Mesenchymal stem cell (in vitro differentiated cells and primary cell): Measurements from ENCODE around the gene PCDHB2.
"Not testable (repeated sequence)": the region's sequence is repeated elsewhere in the genome, so short reads cannot be mapped to it uniquely, and the experiment has no call there.

Experiments used
- DNase-seq: peaks from one replicate; pipeline ENCODE4 v3.0.0-alpha.2; 2013
- H2AFZ ChIP-seq: one replicate; pipeline ENCODE4 v1.6.1; 2013; ENCODE audit warnings: low read depth, mild to moderate bottlenecking, control low read depth, inconsistent platforms, low read length, moderate library complexity
- H2AK5ac ChIP-seq: 2 replicates; pipeline ENCODE4 v1.6.1; 2013; ENCODE audit warnings: low read length, moderate library complexity, mild to moderate bottlenecking, inconsistent platforms; ENCODE audit not compliant: severe bottlenecking
- H2BK120ac ChIP-seq: one replicate; pipeline ENCODE4 v1.6.1; 2013; ENCODE audit warnings: low read depth, mild to moderate bottlenecking, inconsistent platforms, low read length, moderate library complexity
- H2BK12ac ChIP-seq, 2 experiments: one replicate each; pipeline ENCODE4 v1.6.1; 2013; ENCODE audit warnings: inconsistent platforms in 2 of 2, low read length in 2 of 2, mild to moderate bottlenecking in 2 of 2, moderate library complexity in 2 of 2, control low read depth in 1 of 2
- H2BK15ac ChIP-seq: one replicate; pipeline ENCODE4 v1.6.1; 2013; ENCODE audit warnings: mild to moderate bottlenecking, low read depth, inconsistent platforms; ENCODE audit not compliant: poor library complexity, severe bottlenecking
- H2BK5ac ChIP-seq: 2 replicates; pipeline ENCODE4 v1.6.1; 2013; ENCODE audit warnings: low read depth, mild to moderate bottlenecking, low read length, control low read depth, inconsistent platforms; ENCODE audit not compliant: poor library complexity, severe bottlenecking
- H3K14ac ChIP-seq, 2 experiments: one replicate each; pipeline ENCODE4 v1.6.1; 2013; ENCODE audit warnings: inconsistent platforms in 2 of 2, low read length in 2 of 2, control low read depth in 1 of 2, mild to moderate bottlenecking in 1 of 2, moderate library complexity in 1 of 2
- H3K18ac ChIP-seq, 2 experiments: one replicate each; pipeline ENCODE4 v1.6.1; 2013; ENCODE audit warnings: inconsistent platforms in 2 of 2, low read length in 2 of 2, control low read depth in 1 of 2, low read depth in 1 of 2, mild to moderate bottlenecking in 1 of 2
- H3K23ac ChIP-seq, 2 experiments: one replicate each; pipeline ENCODE4 v1.6.1; 2013; ENCODE audit warnings: inconsistent platforms in 2 of 2, low read length in 2 of 2, mild to moderate bottlenecking in 2 of 2, moderate library complexity in 2 of 2, control low read depth in 1 of 2
- H3K27ac ChIP-seq: 2 replicates; pipeline ENCODE4 v1.5.1; 2013; ENCODE audit warnings: mild to moderate bottlenecking, moderate library complexity, low read length, control low read depth, inconsistent platforms; ENCODE audit not compliant: poor library complexity, severe bottlenecking
- H3K27me3 ChIP-seq, 2 experiments: 2 replicates each; pipeline versions ENCODE4 v1.6.1 to v1.7.0; 2013; ENCODE audit warnings: low read length in 2 of 2, mild to moderate bottlenecking in 2 of 2, moderate library complexity in 2 of 2, control low read depth in 1 of 2, inconsistent platforms in 1 of 2; ENCODE audit not compliant: control insufficient read depth in 1 of 2, insufficient read depth in 1 of 2
- H3K36me3 ChIP-seq, 2 experiments: 2 replicates each; pipeline versions ENCODE4 v1.6.1 to v1.7.0; 2013; ENCODE audit warnings: low read length in 2 of 2, control low read depth in 1 of 2, inconsistent platforms in 1 of 2, low read depth in 1 of 2, mild to moderate bottlenecking in 1 of 2; ENCODE audit not compliant: insufficient read depth in 2 of 2, control insufficient read depth in 1 of 2
- H3K4ac ChIP-seq, 2 experiments: one replicate each; pipeline ENCODE4 v1.6.1; 2013; ENCODE audit warnings: inconsistent platforms in 2 of 2, low read length in 2 of 2, mild to moderate bottlenecking in 2 of 2, moderate library complexity in 2 of 2, control low read depth in 1 of 2, low read depth in 1 of 2
- H3K4me1 ChIP-seq: 2 replicates; pipeline ENCODE4 v1.6.1; 2013; ENCODE audit warnings: low read depth, low read length, control low read depth; ENCODE audit not compliant: control insufficient read depth, insufficient read depth
- H3K4me2 ChIP-seq: 2 replicates; pipeline ENCODE4 v1.6.1; 2013; ENCODE audit warnings: low read length, mild to moderate bottlenecking, inconsistent platforms; ENCODE audit not compliant: poor library complexity, severe bottlenecking
- H3K4me3 ChIP-seq, 2 experiments: 2 replicates each; pipeline versions ENCODE4 v1.5.1 to v1.7.0; 2013; ENCODE audit warnings: low read length in 2 of 2, mild to moderate bottlenecking in 2 of 2, control low read depth in 1 of 2, low read depth in 1 of 2; ENCODE audit not compliant: insufficient read depth in 1 of 2
- H3K79me1 ChIP-seq: replicated peaks from 2 replicates; pipeline ENCODE4 v1.6.1; 2013; ENCODE audit warnings: mild to moderate bottlenecking, control low read depth, low read length, inconsistent platforms; ENCODE audit not compliant: poor library complexity, severe bottlenecking
- H3K9ac ChIP-seq: 2 replicates; pipeline ENCODE4 v1.7.0; 2013; ENCODE audit warnings: mild to moderate bottlenecking, low read length, moderate library complexity
- H3K9me3 ChIP-seq: 2 replicates; pipeline ENCODE4 v1.7.0; 2013; ENCODE audit warnings: mild to moderate bottlenecking, low read length; ENCODE audit not compliant: control insufficient read depth
- H4K8ac ChIP-seq: one replicate; pipeline ENCODE4 v1.6.1; 2013; ENCODE audit warnings: inconsistent platforms, mild to moderate bottlenecking, low read length, moderate library complexity
- H4K91ac ChIP-seq: one replicate; pipeline ENCODE4 v1.6.1; 2013; ENCODE audit warnings: mild to moderate bottlenecking, low read length, inconsistent platforms
- WGBS: methylation state at CpG from one replicate; pipeline ENCODE4 v1.1.7; 2013; ENCODE audit warnings: mixed read lengths; 5-methylcytosine and 5-hydroxymethylcytosine counted together

The PCDHB2 gene

GRCh38 chr5:141102070-141102469, 7.7 kb downstream of the PCDHB2 start:
- not testable (repeated sequence) for H2BK120ac ChIP-seq, H2BK5ac ChIP-seq, H3K14ac ChIP-seq, H2AFZ ChIP-seq, H2BK15ac ChIP-seq, H2AK5ac ChIP-seq, H3K4me3 ChIP-seq, H3K4me1 ChIP-seq, H4K8ac ChIP-seq, H3K27me3 ChIP-seq, H3K4ac ChIP-seq, H4K91ac ChIP-seq, H3K9ac ChIP-seq, H3K23ac ChIP-seq, DNase-seq, H2BK12ac ChIP-seq, H3K4me2 ChIP-seq, H3K27ac ChIP-seq, H3K18ac ChIP-seq
- WGBS, result 99% methylated on average over 17 of the region's 39 CpGs
- Histone ChIP-seq H3K79me1 (peaks cover 16% of the 10 kb centered on the region), H3K9me3 (peaks cover 26% of the 10 kb centered on the region), H3K36me3 (peaks cover 0 to 26% of the 10 kb centered on the region in 2 experiments)

- WGBS, result 100% methylated on average over 13 of the region's 38 CpGs
Observed at GRCh38 chr5:141102471-141102870, 8.1 kb downstream of the PCDHB2 start.

GRCh38 chr5:141105350-141105749, 10.9 kb downstream of the PCDHB2 start:
- no peak overlapping the region for H4K91ac ChIP-seq
- H3K4me3 ChIP-seq, result no peak overlapping the region
- H2BK120ac ChIP-seq, result no peak overlapping the region
- no peak overlapping the region for H2BK5ac ChIP-seq
- no peak overlapping the region for H4K8ac ChIP-seq
- 83% methylated on average over 1 of the region's 2 CpGs for WGBS
- DNase-seq, result no peak
- no peak overlapping the region for H3K14ac ChIP-seq
- no peak overlapping the region for H2BK12ac ChIP-seq
- no peak overlapping the region for H2BK15ac ChIP-seq
- H3K79me1 ChIP-seq, result peaks cover 20% of the 10 kb centered on the region
- no peaks in the 10 kb centered on the region for H3K27me3 ChIP-seq
- no peak overlapping the region for H3K9ac ChIP-seq
- no peak overlapping the region for H3K4me2 ChIP-seq
- peaks cover 0 to 23% of the 10 kb centered on the region in 2 experiments for H3K36me3 ChIP-seq
- no peak overlapping the region for H3K4ac ChIP-seq
- H2AFZ ChIP-seq, result no peak overlapping the region
- no peak overlapping the region for H3K18ac ChIP-seq
- no peak overlapping the region for H2AK5ac ChIP-seq
- H3K9me3 ChIP-seq, result peaks cover 51% of the 10 kb centered on the region
- H3K23ac ChIP-seq, result no peak overlapping the region
- no peak overlapping the region for H3K27ac ChIP-seq
- H3K4me1 ChIP-seq, result no peaks in the 10 kb centered on the region

More at GRCh38 chr5:141102471-141102870, 8.1 kb downstream of the PCDHB2 start:
- not testable (repeated sequence) for H2AFZ ChIP-seq, H3K4me3 ChIP-seq, H2BK120ac ChIP-seq, H3K9ac ChIP-seq, H2AK5ac ChIP-seq, H3K4ac ChIP-seq, H3K4me2 ChIP-seq, H2BK12ac ChIP-seq, H3K18ac ChIP-seq, H2BK5ac ChIP-seq, H3K23ac ChIP-seq, H2BK15ac ChIP-seq, H4K91ac ChIP-seq, H3K27me3 ChIP-seq, H4K8ac ChIP-seq, H3K4me1 ChIP-seq, DNase-seq, H3K14ac ChIP-seq, H3K27ac ChIP-seq
- H3K36me3 ChIP-seq, result peaks cover 0 to 26% of the 10 kb centered on the region in 2 experiments
- H3K9me3 ChIP-seq, result peaks cover 30% of the 10 kb centered on the region
- H3K79me1 ChIP-seq, result peaks cover 17% of the 10 kb centered on the region

GRCh38 chr5:141119250-141119649, 24.8 kb downstream of the PCDHB2 start:
- H2BK15ac ChIP-seq, result no peak overlapping the region
- DNase-seq, result no peak
- no peak overlapping the region for H3K4me2 ChIP-seq
- no peak overlapping the region for H3K9ac ChIP-seq
- H3K36me3 ChIP-seq, result peaks cover 0 to 12% of the 10 kb centered on the region in 2 experiments
- peaks cover 61% of the 10 kb centered on the region for H3K9me3 ChIP-seq
- H3K14ac ChIP-seq, result no peak overlapping the region
- H2BK120ac ChIP-seq, result no peak overlapping the region
- H4K91ac ChIP-seq, result no peak overlapping the region
- no peak overlapping the region for H3K4me3 ChIP-seq
- H3K4ac ChIP-seq, result no peak overlapping the region
- no peaks in the 10 kb centered on the region for H3K27me3 ChIP-seq
- no peak overlapping the region for H2BK5ac ChIP-seq
- WGBS, result no CpG with 5 or more reads among the region's 2 CpGs
- H3K18ac ChIP-seq, result no peak overlapping the region
- H3K4me1 ChIP-seq, result no peaks in the 10 kb centered on the region
- no peaks in the 10 kb centered on the region for H3K79me1 ChIP-seq
- H2AK5ac ChIP-seq, result no peak overlapping the region
- no peak overlapping the region for H3K27ac ChIP-seq
- H2AFZ ChIP-seq, result no peak overlapping the region
- no peak overlapping the region for H3K23ac ChIP-seq
- H4K8ac ChIP-seq, result no peak overlapping the region
- H2BK12ac ChIP-seq, result no peak overlapping the region
